ENCODE results near the gene FAM98B.

DNA sequence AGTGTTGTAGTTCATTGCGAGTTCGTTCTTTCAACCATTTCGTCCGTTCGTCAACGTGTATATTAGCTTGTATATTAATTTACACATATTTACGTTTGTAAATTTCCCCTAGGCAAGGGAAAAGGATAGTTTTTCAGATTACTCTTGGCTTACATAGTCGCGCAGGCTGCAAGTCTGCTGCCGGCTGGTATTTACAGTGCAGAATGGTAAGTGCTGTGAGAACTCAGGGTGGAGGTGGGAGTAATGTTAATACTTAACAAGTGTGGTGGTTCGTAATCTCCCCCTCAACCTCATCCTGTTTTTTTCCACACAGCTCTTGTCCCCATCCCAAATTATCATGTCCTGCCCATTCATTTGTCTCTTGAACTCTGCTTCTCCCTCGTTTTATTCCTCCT, 766 bp downstream of the FAM98B start:
- TF ChIP-seq, protein P1, sequence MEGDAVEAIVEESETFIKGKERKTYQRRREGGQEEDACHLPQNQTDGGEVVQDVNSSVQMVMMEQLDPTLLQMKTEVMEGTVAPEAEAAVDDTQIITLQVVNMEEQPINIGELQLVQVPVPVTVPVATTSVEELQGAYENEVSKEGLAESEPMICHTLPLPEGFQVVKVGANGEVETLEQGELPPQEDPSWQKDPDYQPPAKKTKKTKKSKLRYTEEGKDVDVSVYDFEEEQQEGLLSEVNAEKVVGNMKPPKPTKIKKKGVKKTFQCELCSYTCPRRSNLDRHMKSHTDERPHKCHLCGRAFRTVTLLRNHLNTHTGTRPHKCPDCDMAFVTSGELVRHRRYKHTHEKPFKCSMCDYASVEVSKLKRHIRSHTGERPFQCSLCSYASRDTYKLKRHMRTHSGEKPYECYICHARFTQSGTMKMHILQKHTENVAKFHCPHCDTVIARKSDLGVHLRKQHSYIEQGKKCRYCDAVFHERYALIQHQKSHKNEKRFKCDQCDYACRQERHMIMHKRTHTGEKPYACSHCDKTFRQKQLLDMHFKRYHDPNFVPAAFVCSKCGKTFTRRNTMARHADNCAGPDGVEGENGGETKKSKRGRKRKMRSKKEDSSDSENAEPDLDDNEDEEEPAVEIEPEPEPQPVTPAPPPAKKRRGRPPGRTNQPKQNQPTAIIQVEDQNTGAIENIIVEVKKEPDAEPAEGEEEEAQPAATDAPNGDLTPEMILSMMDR (IDR thresholded peaks at IDR 0.05), result no peak
- no peak for TF ChIP-seq EZH2 (IDR thresholded peaks at IDR 0.05; ENCODE audit: borderline replicate concordance, insufficient read depth, low read depth, low read length, poor library complexity, severe bottlenecking)

Data from B cell (primary cell).